ENCODE measurements around the gene GSK3A.
A peak's percentile ranks its signal among the peaks of the same experiment; 100 is the strongest.

Gene GSK3A

GRCh38 chr19:42189133-42189532, 53.3 kb downstream of the GSK3A start:
- no peak for DNase-seq (ENCODE audit: low read depth, low spot score)
- TF ChIP-seq CTCF (IDR thresholded peaks at IDR 0.05; ENCODE audit: insufficient read depth, low read length, missing control alignments): no peak
- CTCF ChIA-PET: interaction anchor here (0.7 to 13.0 kb wide), 3 partner anchors 12 to 77 kb away, joined by 3 to 173 read pairs (median 3); no protein-coding TSS in a partner anchor
- POLR2A ChIA-PET: no interaction called here
- H3K4me3 ChIP-seq (ENCODE audit: low read depth, low read length): no peak overlapping the region

GRCh38 chr19:42188665-42189064, 53.7 kb downstream of the GSK3A start:
- no peak for TF ChIP-seq CTCF (IDR thresholded peaks at IDR 0.05; ENCODE audit: insufficient read depth, low read length, missing control alignments)
- H3K4me3 ChIP-seq (ENCODE audit: low read depth, low read length): no peak overlapping the region
- POLR2A ChIA-PET: no interaction called here
- CTCF ChIA-PET: interaction anchor here (0.7 to 13.0 kb wide), 4 partner anchors 12 to 77 kb away, joined by 3 to 173 read pairs (median 10); no protein-coding TSS in a partner anchor
- DNase-seq (ENCODE audit: low read depth, low spot score): no peak

GRCh38 chr19:42185277-42185676, 57.1 kb downstream of the GSK3A start:
- CTCF ChIA-PET: interaction anchor here (0.8 to 13.0 kb wide), 22 partner anchors 7 to 150 kb away, joined by 3 to 173 read pairs (median 6); partner anchors contain the start of gene POU2F2

GRCh38 chr19:42184401-42184861, 58.0 kb downstream of the GSK3A start:
- ChIA-PET CTCF (interaction anchor here (0.8 to 13.0 kb wide), 32 partner anchors 8 to 216 kb away, joined by 3 to 173 read pairs (median 4); partner anchors contain the start of gene POU2F2), POLR2A (interaction anchor here (0.9 kb wide), 1 partner anchor 70 kb away, joined by 5 read pairs; no protein-coding TSS in a partner anchor)
- peak; percentile 91 for TF ChIP-seq CTCF (IDR thresholded peaks at IDR 0.05; ENCODE audit: insufficient read depth, low read length, missing control alignments)
- H3K4me3 ChIP-seq (ENCODE audit: low read depth, low read length): no peak overlapping the region
- peak; percentile 62 for DNase-seq (ENCODE audit: low read depth, low spot score)

More at GRCh38 chr19:42185277-42185676, 57.1 kb downstream of the GSK3A start:
- DNase-seq (ENCODE audit: low read depth, low spot score): no peak
- no peak overlapping the region for H3K4me3 ChIP-seq (ENCODE audit: low read depth, low read length)
- TF ChIP-seq CTCF (IDR thresholded peaks at IDR 0.05; ENCODE audit: insufficient read depth, low read length, missing control alignments): no peak
- POLR2A ChIA-PET: no interaction called here
